HG03060 (cell line): Measurements from ENCODE around the gene ACER3.
"Not testable (repeated sequence)": the region's sequence is repeated elsewhere in the genome, so short reads cannot be mapped to it uniquely, and the experiment has no call there.

Experiments used
- ATAC-seq: cut with Tn5 transposase; IDR thresholded peaks from one replicate; pipeline ENCODE4 v1.9.1; 2021; ENCODE audit warnings: low read depth, moderate number of reproducible peaks; ENCODE audit not compliant: unreplicated experiment

Gene ACER3

GRCh38 chr11:76835928-76836612, 24.6 kb upstream of the ACER3 start:
- ATAC-seq: no peak

- ATAC-seq: no peak
Observed at GRCh38 chr11:76836613-76837291, 24.0 kb upstream of the ACER3 start.

- ATAC-seq: no peak
Observed at GRCh38 chr11:76837696-76838677, 22.7 kb upstream of the ACER3 start.

- no peak for ATAC-seq
Observed at GRCh38 chr11:76838678-76839068, 22.0 kb upstream of the ACER3 start.

- no peak for ATAC-seq
Observed at GRCh38 chr11:76839311-76839710, 21.4 kb upstream of the ACER3 start.

- no peak for ATAC-seq
Observed at GRCh38 chr11:76841923-76842452, 18.7 kb upstream of the ACER3 start.

- no peak for ATAC-seq
Observed at GRCh38 chr11:76843907-76844306, 16.8 kb upstream of the ACER3 start.

- no peak for ATAC-seq
Observed at GRCh38 chr11:76844511-76844910, 16.2 kb upstream of the ACER3 start.

GRCh38 chr11:76845069-76845468, 15.6 kb upstream of the ACER3 start:
- ATAC-seq: no peak

- ATAC-seq: no peak
Observed at GRCh38 chr11:76846441-76846840, 14.3 kb upstream of the ACER3 start.

- ATAC-seq: no peak
Observed at GRCh38 chr11:76849376-76849775, 11.3 kb upstream of the ACER3 start.

GRCh38 chr11:76850130-76850529, 10.6 kb upstream of the ACER3 start:
- no peak for ATAC-seq

GRCh38 chr11:76850815-76851214, 9.9 kb upstream of the ACER3 start:
- no peak for ATAC-seq

- ATAC-seq: no peak
Observed at GRCh38 chr11:76854709-76855108, 6.0 kb upstream of the ACER3 start.

- ATAC-seq: not testable (repeated sequence)
Observed at GRCh38 chr11:76855670-76856069, 5.0 kb upstream of the ACER3 start.

GRCh38 chr11:76856106-76856505, 4.6 kb upstream of the ACER3 start:
- no peak for ATAC-seq

GRCh38 chr11:76856571-76856970, 4.1 kb upstream of the ACER3 start:
- ATAC-seq: no peak

- no peak for ATAC-seq
Observed at GRCh38 chr11:76857781-76858410, 2.8 kb upstream of the ACER3 start.

GRCh38 chr11:76859708-76860227, 950 bp upstream of the ACER3 start:
- ATAC-seq: no peak

GRCh38 chr11:76861490-76861953, 804 bp downstream of the ACER3 start:
- no peak for ATAC-seq
